ENCODE measurements around the gene GNB1L. TPM values are rescaled to one million over a fixed set of nuclear protein-coding genes. Genes with fewer than 3 reads are reported as not detected.

The GNB1L gene
- total RNA-seq: 1 to 10 TPM; 4.5 to 9.3 TPM
- polyA plus RNA-seq: 1 to 10 TPM; 5.1 to 8.3 TPM
- long read RNA-seq, donor 1, partial matches to known transcripts: 37 of 37 reads
- long read RNA-seq, donor 1, other reads (novel, unspliced or antisense): 0 of 37 reads
- long read RNA-seq, donor 2, full-length matches to known transcripts: 1 of 1 reads
- long read RNA-seq, donor 2, partial matches to known transcripts: 0 of 1 reads
- long read RNA-seq, donor 2, other reads (novel, unspliced or antisense): 0 of 1 reads
- long read RNA-seq, donor 3, full-length matches to known transcripts: 2 of 23 reads
- long read RNA-seq, donor 3, partial matches to known transcripts: 21 of 23 reads
- long read RNA-seq, donor 3, other reads (novel, unspliced or antisense): 0 of 23 reads
- long read RNA-seq, donor 4: 0 reads
- long read RNA-seq, donor 5, full-length matches to known transcripts: 2 of 2 reads
- long read RNA-seq, donor 5, partial matches to known transcripts: 0 of 2 reads
- long read RNA-seq, donor 5, other reads (novel, unspliced or antisense): 0 of 2 reads

GRCh38 chr22:19854778-19855503 lies at the start of gene GNB1L, which contains the start of gene RTL10:
TSS of gene GNB1L (minus strand) at chr22:19854874. CDS start at chr22:19821355, 33,519 bp downstream.
TSS of gene RTL10 (minus strand) at chr22:19854874. CDS start at chr22:19852261, 2,613 bp downstream.
- H3K27ac ChIP-seq (ENCODE audit: low read depth in 1 of 2, low read length in 1 of 2): peak within 1 kb of the TSS; percentile 95 to 98
- DNase-seq (peak; percentile 97 to 99 (median 97)), ATAC-seq (ENCODE audit: insufficient read depth, low FRiP score) (peak; percentile 94)
- peaks cover 0 to 40% (median 22%) of the 10 kb centered on the region in 5 donors for H3K4me1 ChIP-seq (ENCODE audit: control insufficient read depth in 5 of 5, insufficient read depth in 5 of 5, low read length in 5 of 5)
- H3K4me3 ChIP-seq: peak within 1 kb of the TSS; percentile 93
- no peaks in the 10 kb centered on the region for H3K9me3 ChIP-seq (ENCODE audit: control insufficient read depth in 4 of 4, insufficient read depth in 3 of 4, low read length in 3 of 4)
- H3K36me3 ChIP-seq (ENCODE audit: control insufficient read depth in 4 of 4, insufficient read depth in 4 of 4, low read length in 4 of 4): peaks cover 0 to 14% (median 3%) of the 10 kb centered on the region in 4 donors
- peak within 1 kb of the TSS; percentile 60 to 67 for H3K9ac ChIP-seq (ENCODE audit: insufficient read depth in 1 of 2, low read length in 2 of 2)
- 0% methylated on average over 74 to 81 of the region's 81 CpGs for WGBS, 2 donors
- TF ChIP-seq CTCF (IDR thresholded peaks at IDR 0.05; ENCODE audit: control extremely low read depth, extremely low read depth): no peak
- H3K27me3 ChIP-seq (ENCODE audit: control insufficient read depth in 3 of 3, insufficient read depth in 3 of 3, low read length in 2 of 3): no peaks in the 10 kb centered on the region

GRCh38 chr22:19904174-19904856 lies 49.6 kb upstream of the GNB1L start:
- no peaks in the 10 kb centered on the region for H3K27me3 ChIP-seq (ENCODE audit: control insufficient read depth in 3 of 3, insufficient read depth in 3 of 3, low read length in 2 of 3)
- H3K27ac ChIP-seq (ENCODE audit: low read depth in 1 of 2, low read length in 1 of 2): no peak overlapping the region
- no peaks in the 10 kb centered on the region for H3K9me3 ChIP-seq (ENCODE audit: control insufficient read depth in 4 of 4, insufficient read depth in 3 of 4, low read length in 3 of 4)
- WGBS, 2 donors: 87 to 90% methylated on average over 16 of the region's 16 CpGs
- DNase-seq: no peak
- H3K4me3 ChIP-seq: no peak overlapping the region
- peaks cover 0 to 19% (median 0%) of the 10 kb centered on the region in 5 donors for H3K4me1 ChIP-seq (ENCODE audit: control insufficient read depth in 5 of 5, insufficient read depth in 5 of 5, low read length in 5 of 5)
- peaks cover 0 to 29% (median 2%) of the 10 kb centered on the region in 4 donors for H3K36me3 ChIP-seq (ENCODE audit: control insufficient read depth in 4 of 4, insufficient read depth in 4 of 4, low read length in 4 of 4)
- ATAC-seq (ENCODE audit: insufficient read depth, low FRiP score): no peak
- H3K9ac ChIP-seq (ENCODE audit: insufficient read depth in 1 of 2, low read length in 2 of 2): no peak overlapping the region
- no peak for TF ChIP-seq CTCF (IDR thresholded peaks at IDR 0.05; ENCODE audit: control extremely low read depth, extremely low read depth)

GRCh38 chr22:19903513-19903912 lies 48.8 kb upstream of the GNB1L start:
- 86 to 90% methylated on average over 12 of the region's 12 CpGs for WGBS, 2 donors
- DNase-seq: no peak
- no peaks in the 10 kb centered on the region for H3K9me3 ChIP-seq (ENCODE audit: control insufficient read depth in 4 of 4, insufficient read depth in 3 of 4, low read length in 3 of 4)
- H3K9ac ChIP-seq (ENCODE audit: insufficient read depth in 1 of 2, low read length in 2 of 2): no peak overlapping the region
- no peak overlapping the region for H3K4me3 ChIP-seq
- no peak overlapping the region for H3K27ac ChIP-seq (ENCODE audit: low read depth in 1 of 2, low read length in 1 of 2)
- peaks cover 0 to 34% (median under 1%) of the 10 kb centered on the region in 4 donors for H3K36me3 ChIP-seq (ENCODE audit: control insufficient read depth in 4 of 4, insufficient read depth in 4 of 4, low read length in 4 of 4)
- no peak for ATAC-seq (ENCODE audit: insufficient read depth, low FRiP score)
- no peak for TF ChIP-seq CTCF (IDR thresholded peaks at IDR 0.05; ENCODE audit: control extremely low read depth, extremely low read depth)
- no peaks in the 10 kb centered on the region for H3K27me3 ChIP-seq (ENCODE audit: control insufficient read depth in 3 of 3, insufficient read depth in 3 of 3, low read length in 2 of 3)
- H3K4me1 ChIP-seq (ENCODE audit: control insufficient read depth in 5 of 5, insufficient read depth in 5 of 5, low read length in 5 of 5): peaks cover 0 to 19% (median 0%) of the 10 kb centered on the region in 5 donors
